ENCODE results near the gene SEL1L3.
"Not testable (repeated sequence)": the region's sequence is repeated elsewhere in the genome, so short reads cannot be mapped to it uniquely, and the experiment has no call there.

Gene SEL1L3

DNA sequence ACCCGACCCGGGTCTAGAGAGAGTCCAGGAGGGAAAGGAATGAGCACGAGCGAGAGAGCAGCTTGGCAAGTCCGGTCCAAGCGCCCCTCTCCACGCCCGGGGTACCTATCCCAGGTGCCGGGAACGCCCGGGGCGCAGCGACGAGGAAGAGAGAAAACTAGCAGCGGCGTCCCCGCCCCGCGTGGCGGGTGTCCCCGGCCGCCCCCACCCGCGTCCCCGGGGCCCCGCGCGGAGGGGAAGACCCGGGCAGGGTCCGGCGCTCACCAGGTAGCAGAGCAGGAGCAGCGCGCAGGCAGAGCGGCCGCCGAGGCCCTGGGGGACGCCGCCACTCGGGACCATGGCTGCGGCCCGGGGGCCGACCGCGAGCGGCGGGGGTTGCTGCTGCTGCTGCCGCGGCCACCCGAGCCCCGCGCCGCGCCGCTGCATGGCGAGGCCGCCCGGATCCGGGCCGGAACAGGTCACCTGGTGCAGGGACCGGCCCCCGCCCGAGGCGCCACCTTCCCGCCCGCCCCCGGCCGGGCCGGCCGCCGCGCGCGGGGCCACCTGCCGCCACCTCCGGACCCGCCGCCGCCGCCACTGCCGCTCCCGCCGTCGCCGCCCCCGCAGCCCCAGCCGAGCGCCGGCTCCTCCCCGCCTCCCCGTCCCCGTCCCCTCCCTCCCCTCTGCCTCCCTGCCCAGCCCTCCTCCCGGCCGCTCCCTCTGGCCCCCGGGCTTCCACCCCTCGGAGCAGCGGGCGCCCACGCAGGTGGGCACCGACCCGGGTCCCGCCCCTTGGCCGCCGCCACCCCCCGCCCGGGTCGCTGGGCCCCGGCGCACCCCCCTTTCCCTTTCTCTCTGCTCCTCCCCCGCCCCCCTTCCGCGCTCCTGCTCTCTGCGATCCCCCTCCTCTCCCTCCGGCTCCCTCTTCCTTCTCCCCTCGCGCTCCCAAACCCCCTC is at the start of gene SEL1L3:
SEL1L3 (minus strand) TSS at position 578 of the 936 bp plus-strand sequence; CDS start at position 426, 152 bp downstream.
- peak; percentile 32 for DNase-seq (ENCODE audit: low read depth)

GRCh38 chr4:25911356-25911755 is 48.6 kb upstream of the SEL1L3 start:
- no peak for DNase-seq (ENCODE audit: low read depth)

- no peak for DNase-seq (ENCODE audit: low read depth)
Observed at GRCh38 chr4:25908491-25908901, 45.7 kb upstream of the SEL1L3 start.

GRCh38 chr4:25906113-25906512 is 43.3 kb upstream of the SEL1L3 start:
- DNase-seq (ENCODE audit: low read depth) = not testable (repeated sequence)

DNA sequence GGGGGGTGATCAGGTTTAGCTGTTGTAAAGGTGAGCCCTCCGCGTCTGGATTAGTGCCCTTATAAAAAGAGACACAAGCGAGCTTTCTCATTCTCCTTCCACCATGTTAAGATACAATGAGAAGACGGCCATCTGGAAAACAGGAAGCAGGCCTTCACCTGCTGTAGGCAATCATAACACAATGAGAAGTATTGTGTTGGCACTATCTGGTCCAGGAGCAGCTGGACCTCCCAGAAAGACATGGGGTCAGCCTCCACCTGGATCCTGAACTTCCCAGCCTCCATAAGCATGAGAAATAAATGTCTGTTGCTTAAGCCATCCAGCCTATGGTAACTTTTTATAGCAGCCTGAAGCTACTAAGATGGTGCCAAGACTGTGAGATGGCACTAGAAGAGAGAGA is 42.6 kb upstream of the SEL1L3 start:
- no peak for DNase-seq (ENCODE audit: low read depth)

DNA sequence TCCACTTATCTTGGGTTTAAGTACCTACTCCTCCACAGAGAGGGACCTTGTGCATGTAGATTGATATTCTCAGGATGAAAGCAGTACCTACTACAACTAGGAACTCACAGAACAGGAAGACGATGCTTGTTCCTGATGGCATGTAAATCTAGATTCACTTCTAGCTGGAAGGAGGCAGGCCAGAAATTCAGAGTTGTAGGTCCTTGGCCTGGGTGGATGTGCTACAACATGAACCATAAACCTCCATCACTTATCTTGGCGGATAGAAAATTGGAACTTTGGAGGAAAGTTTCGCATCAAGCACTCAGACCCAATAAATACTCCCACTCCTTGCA is 41.9 kb upstream of the SEL1L3 start:
- no peak for DNase-seq (ENCODE audit: low read depth)

DNA sequence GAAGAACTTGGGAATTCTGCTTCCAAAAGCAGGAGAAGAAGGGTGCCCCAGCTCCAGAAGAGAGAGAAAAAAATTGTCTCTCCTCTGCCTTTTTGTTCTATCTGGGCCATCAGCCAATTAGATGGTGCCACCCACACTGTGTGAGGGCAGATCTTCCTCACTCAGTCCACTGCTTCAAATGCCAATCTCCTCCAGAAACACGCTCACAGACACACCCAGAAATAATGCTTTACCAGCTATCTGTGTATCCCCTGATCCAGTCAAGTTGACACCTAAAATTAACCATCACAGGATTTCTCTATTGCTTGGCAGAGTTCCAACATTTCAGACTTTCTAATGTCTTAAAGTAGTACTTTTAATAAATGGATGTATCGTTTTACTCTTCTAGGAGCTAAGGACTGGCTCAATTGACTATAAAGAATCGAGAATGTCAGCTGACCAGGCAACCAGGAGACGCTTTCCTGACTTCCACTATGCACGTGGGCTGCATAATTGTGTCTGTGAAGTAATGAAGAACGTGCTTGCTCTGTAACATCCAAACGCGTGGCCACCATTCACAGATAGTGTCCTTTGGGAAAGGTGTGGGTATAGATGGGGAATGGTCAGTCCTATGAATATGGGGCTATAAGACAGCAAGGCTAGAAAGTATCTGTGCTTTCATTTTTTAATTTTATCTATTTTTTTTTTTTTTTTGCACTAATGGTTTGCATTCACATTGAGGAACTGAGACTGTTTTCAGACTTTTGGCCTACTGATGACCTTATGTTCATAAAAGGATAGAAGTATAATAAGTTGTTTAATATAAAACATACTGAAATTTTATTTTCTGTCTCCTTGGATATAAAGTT is 41.3 kb upstream of the SEL1L3 start:
- DNase-seq (ENCODE audit: low read depth) = no peak

- no peak for DNase-seq (ENCODE audit: low read depth)
Observed at GRCh38 chr4:25901030-25901430, 38.2 kb upstream of the SEL1L3 start.

DNA sequence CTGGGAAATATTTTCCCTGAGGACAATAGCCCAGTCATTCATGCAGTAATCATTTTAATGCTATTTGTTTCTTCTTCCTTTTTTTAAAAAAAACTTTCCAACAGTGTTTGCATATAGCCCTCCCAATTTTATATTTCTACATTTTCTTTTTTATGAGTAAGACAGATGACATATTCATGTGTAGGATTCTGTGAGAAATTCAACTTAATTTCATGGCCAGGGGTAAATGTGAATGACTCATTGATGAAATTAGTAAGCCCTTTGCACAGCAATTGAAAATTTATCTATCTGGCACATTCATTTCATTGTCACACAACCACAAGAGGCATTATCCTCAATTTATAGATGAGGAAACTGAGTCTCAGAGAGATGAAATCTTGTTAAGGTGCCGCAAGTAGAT is 37.5 kb upstream of the SEL1L3 start:
- no peak for DNase-seq (ENCODE audit: low read depth)

DNA sequence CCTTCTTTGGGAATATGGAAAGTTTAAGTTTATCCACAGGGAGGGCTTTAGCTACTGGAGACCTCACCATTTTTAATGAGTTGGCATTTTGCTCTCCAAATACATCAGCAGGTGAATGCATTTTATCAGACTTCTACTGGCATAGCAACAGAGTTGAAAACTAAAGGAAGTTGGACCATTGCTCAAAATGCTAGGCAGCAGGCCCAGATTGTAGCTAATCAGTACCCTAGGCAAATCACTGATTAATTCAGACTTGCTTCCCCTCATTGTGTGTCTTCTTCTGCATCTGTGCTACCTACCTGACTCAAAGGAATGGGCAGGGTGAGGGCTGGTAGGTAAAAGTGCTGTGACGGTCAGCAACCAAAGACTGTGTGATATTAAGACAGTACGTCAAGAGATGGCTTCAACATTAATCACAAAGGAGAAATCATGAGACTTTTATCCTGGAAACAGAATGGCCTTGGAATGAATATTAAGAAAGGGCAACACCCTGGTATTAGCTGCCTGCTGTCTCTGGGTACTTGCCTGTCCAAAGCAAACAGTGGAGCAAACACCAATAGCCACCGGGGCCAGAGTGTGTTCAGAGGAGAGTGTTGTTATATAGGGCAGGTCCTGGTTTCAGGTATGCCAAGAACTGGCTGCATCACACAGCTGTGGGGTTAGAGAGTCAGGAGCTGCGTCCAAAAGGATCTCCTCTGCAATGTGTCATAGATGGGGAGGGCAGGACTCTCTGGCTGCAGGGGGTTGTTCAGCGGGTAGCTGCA is 34.2 kb upstream of the SEL1L3 start:
- DNase-seq (ENCODE audit: low read depth) = no peak

DNA sequence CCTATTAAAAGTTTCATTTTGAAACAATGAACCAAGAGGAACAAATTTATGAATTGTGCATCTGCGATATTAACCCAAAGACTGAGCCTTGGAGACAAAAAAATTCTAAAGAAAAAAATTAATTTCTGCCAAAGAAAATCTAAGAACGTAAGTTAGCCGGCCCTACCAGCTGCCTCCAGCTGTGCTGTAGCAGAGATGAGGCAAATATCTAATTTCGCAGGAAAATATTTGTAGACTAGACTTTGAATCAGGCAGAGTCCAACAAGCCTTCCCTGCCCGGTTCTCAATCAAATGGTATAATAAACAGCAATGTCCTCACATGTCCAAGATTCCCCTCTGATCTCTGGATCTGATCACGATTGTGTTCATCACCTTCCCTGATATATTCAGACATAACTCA is 30.0 kb upstream of the SEL1L3 start:
- DNase-seq (ENCODE audit: low read depth) = no peak

- no peak for DNase-seq (ENCODE audit: low read depth)
Observed at GRCh38 chr4:25890571-25891485, 28.0 kb upstream of the SEL1L3 start.

DNA sequence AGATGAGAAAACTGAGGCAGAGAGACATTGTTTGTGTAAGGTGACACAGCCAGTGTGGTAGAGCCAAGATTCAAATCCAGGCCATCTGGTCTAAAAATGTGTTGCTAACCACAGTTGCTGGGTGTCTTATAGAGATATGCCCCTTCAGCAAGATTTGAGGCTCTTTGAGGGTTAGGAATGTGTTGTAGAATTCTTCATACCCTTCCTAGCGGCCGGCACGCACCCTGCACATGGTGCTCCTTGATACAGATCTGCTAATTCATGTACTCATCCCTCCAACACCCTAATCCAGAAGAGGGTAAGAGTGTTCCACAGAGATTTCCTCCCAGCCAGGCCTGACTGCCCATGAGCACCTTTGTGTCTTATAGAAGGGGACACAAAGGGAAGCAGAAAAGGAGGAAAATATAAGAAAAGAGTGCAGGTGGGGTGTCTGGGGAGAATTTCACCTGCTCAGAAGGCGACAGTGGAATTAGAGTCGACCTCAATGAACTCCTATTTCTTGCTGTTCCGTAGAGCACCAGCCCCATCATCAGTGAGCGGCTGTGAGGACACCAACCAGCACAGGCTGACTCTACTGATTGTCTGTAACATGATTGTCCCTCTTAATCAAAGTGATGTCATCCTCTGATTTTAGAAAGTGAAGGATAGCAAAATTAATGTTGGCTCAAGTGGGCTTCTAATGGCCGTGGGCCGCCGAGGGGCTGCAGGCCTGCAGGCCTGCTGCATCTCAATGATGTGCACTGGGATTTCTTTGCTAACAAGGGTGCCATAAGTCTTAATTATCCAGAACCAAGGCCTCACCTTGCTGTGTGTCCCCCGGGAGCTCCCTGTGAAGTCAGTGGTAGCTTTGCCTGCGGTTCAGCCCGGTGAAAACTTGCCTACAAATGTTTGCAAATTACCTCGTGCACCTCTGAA is 27.1 kb upstream of the SEL1L3 start:
- no peak for DNase-seq (ENCODE audit: low read depth)

DNA sequence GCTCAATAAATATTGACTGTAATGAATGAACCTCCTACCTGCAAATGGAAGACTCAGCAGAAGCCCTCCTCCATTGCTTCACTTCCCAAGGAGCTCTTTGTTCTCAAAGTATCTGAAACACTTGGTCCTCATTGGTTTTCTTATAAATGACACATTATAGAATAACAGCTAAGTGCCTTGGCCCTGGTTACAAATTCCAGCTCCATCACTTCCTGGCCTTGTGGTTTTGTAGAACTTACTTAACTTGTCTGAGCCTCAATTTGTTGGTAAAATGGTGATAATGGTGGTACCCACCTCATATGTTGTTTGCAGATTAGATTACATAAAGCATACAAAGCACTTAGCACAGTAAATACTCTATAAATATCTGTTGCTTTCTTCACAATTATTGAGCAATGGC is 26.0 kb upstream of the SEL1L3 start:
- no peak for DNase-seq (ENCODE audit: low read depth)

- DNase-seq (ENCODE audit: low read depth) = no peak
Observed at GRCh38 chr4:25884031-25884782, 21.4 kb upstream of the SEL1L3 start.

DNA sequence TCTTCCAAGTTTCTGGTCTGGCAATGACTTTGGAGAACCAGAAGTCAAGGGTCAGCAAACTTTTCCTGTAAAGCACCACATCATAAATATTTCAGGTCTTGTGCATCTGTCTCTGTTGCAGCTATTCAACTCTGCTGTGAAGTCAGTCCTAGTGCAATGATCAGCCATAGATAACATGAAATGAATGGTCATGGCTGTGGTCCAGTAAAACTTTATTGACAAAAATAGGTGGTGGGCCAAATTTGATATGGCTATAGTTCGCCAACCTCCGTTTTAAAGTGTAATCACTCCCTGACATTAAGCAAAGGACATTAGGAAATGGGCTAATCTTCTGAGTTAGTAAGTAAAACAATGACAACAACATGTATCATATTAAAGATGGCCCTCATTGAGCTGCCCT is 20.8 kb upstream of the SEL1L3 start:
- DNase-seq (ENCODE audit: low read depth) = no peak

DNA sequence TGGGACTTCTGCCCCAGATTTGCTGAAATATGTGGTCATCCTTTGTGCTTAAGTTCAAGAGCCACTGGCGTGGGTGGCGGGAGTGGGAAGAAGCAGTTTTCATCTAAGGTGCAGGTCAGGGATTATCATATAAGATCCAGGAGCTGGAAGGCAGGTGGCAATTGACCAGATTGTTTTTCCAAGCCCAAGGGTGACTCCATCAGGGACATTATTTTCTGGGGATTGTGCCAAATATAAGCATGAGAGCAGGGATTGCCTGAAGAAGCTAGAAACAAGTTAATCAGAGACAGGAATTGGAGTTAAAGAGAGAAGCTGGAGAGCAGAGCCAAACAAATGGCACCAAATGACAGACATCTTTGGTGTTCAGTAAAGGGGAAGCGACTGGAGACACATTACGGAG is 19.4 kb upstream of the SEL1L3 start:
- DNase-seq (ENCODE audit: low read depth) = no peak

- no peak for DNase-seq (ENCODE audit: low read depth)
Observed at GRCh38 chr4:25881193-25881592, 18.4 kb upstream of the SEL1L3 start.

- DNase-seq (ENCODE audit: low read depth) = no peak
Observed at GRCh38 chr4:25879991-25880651, 17.3 kb upstream of the SEL1L3 start.

Measured in activated gamma-delta T cell treated with anti-CD3 and anti-CD28 coated beads, Interleukin-2, amount 50 U/mL, for 16 hours (primary cell).